Heart right ventricle (tissue), 16 donors: ENCODE measurements around the gene GALNT4. TPM values are rescaled to one million over a fixed set of nuclear protein-coding genes. Genes with fewer than 3 reads are reported as not detected.

Experiments
- ATAC-seq, 8 donors: fragments of 200-7000 bp; cut with Tn5 transposase; one replicate each; pipeline ENCODE4 v1.9.1; 2020; ENCODE audit warnings: mild to moderate bottlenecking in 8 of 8, moderate library complexity in 8 of 8, moderate number of reproducible peaks in 1 of 8
- DNase-seq, 2 donors: peaks; one replicate each; pipeline ENCODE4 v3.0.0-alpha.2; 2020
- H3K27ac ChIP-seq, 10 donors: fragments of 200-600 bp; sonication (generic) in 2 of 10; one replicate each; pipeline versions ENCODE4 v1.5.0 to v1.8.0; 2020 to 2022; ENCODE audit warnings: mild to moderate bottlenecking in 3 of 10
- H3K27me3 ChIP-seq, 7 donors: fragments of 200-600 bp; one replicate each; pipeline ENCODE4 v1.8.0; 2021 to 2022; ENCODE audit warnings: mild to moderate bottlenecking in 2 of 7
- H3K36me3 ChIP-seq, 9 donors: fragments of 200-600 bp; sonication (generic) in 1 of 9; one replicate each; pipeline versions ENCODE4 v1.5.0 to v1.8.0; 2020 to 2022; ENCODE audit warnings: mild to moderate bottlenecking in 2 of 9
- H3K4me1 ChIP-seq, 9 donors: fragments of 200-600 bp; sonication (generic) in 1 of 9; one replicate each; pipeline versions ENCODE4 v1.5.0 to v1.8.0; 2020 to 2022; ENCODE audit warnings: mild to moderate bottlenecking in 4 of 9
- H3K4me3 ChIP-seq, 10 donors: fragments of 200-600 bp; sonication (generic) in 2 of 10; one replicate each; pipeline versions ENCODE4 v1.5.0 to v1.8.0; 2020 to 2022; ENCODE audit warnings: mild to moderate bottlenecking in 7 of 10, moderate library complexity in 2 of 10
- H3K9me3 ChIP-seq, 11 donors: fragments of 200-600 bp in 10 of 11; sonication (generic) in 2 of 11; one replicate each; pipeline versions ENCODE4 v1.5.0 to v1.8.0; 2013 to 2022; ENCODE audit warnings: mild to moderate bottlenecking in 2 of 11, control low read depth in 1 of 11, moderate library complexity in 1 of 11
- CTCF ChIP-seq, 9 donors: fragments of 200-600 bp; sonication (generic) in 2 of 9; IDR thresholded peaks; one replicate each; pipeline versions ENCODE4 v1.5.0 to v1.8.0; 2021 to 2022; ENCODE audit warnings: antibody characterized with exemption in 9 of 9, mild to moderate bottlenecking in 5 of 9, moderate library complexity in 1 of 9
- WGBS, 2 donors: extraction: QIAGEN DNeasy Blood & Tissue Kit; methylation state at CpG; one replicate each; pipeline ENCODE4 v1.1.7; 2013; ENCODE audit warnings: inconsistent platforms in 1 of 2; 5-methylcytosine and 5-hydroxymethylcytosine counted together
- intact Hi-C, 10 donors: fragments of 100-400 bp; cut with DNase I; formaldehyde crosslinking; loops; one replicate each; pipeline versions ENCODE4 v1.11.1 to v1.14.2; 2022
- long read RNA-seq, 3 donors: library from polyadenylated mRNA; unstranded; transcript quantifications; one replicate each; pipeline ENCODE4 v2.0.0, GENCODE V29; 2020 to 2021
- polyA plus RNA-seq, 2 donors: library from polyadenylated mRNA; stranded (reverse); fragments of 200-250 nt; gene quantifications; one replicate each; pipeline ENCODE4 v1.2.3, GENCODE V29; 2013
- total RNA-seq, 10 donors: library from RNA; stranded (reverse); fragmentation: NEBNext Ultra II Directional in 3 of 10; extraction: Animal tissue kit (Norgen Biotek cat#: 25700) in 3 of 10; gene quantifications; one replicate each; pipeline versions ENCODE4 v1.2.1 to v1.2.4, GENCODE V29; 2021 to 2023
- donor health status: Arrhythmogenic right ventricular cardiomyopathy.
- donor health status: ischemic (EF 13 %, LVEDD 7.1; RV severe dilation, severe dysfunction).
- donor health status: healthy with polysubstance abuse.
- donor health status: DM: no; HTN: yes; CAD: no.
- donor health status: DM: no; HTN: no; CAD: no.
- donor health status: ischemic (EF 25% LVEDD 6.9; RV normal size, moderate dysfunction).
- donor health status: ischemic (EF 25% LVEDD 5.7; RV mildly dilated, moderate dysfunction).
- donor health status: healthy.
- donor health status: DM: yes; HTN: yes; CAD: no.
- donor health status: Ischemic cardiomyopathy.
- donor health status: ischemic (EF 35%, LVEDD 5.7; RV mildly dilated, moderate dysfunction).
- donor health status: nonischemic (EF 11% LVEDD 7.7; RV severe dilation, severe dysfunction).
- donor health status: DM: yes; HTN: yes; CAD: no.
- donor health status: PGD.
- donor health status: ischemic (EF 29% LVEDD 5.4; RV normal size, mild dysfunction).
- donor health status: nonischemic (EF 23%, LVEDD 6.1; RV moderate dilation, normal function).

GALNT4 gene
- 1 to 10 TPM; 1.4 to 3.8 (median 2.1) TPM for total RNA-seq
- 1 to 10 TPM; 1.2 to 1.7 TPM for polyA plus RNA-seq
- long read RNA-seq, donor 1, full-length matches to known transcripts, result 12 of 12 reads
- long read RNA-seq, donor 1, partial matches to known transcripts, result 0 of 12 reads
- long read RNA-seq, donor 1, other reads (novel, unspliced or antisense), result 0 of 12 reads
- long read RNA-seq, donor 2, full-length matches to known transcripts, result 8 of 8 reads
- long read RNA-seq, donor 2, partial matches to known transcripts, result 0 of 8 reads
- long read RNA-seq, donor 2, other reads (novel, unspliced or antisense), result 0 of 8 reads
- long read RNA-seq, donor 3, full-length matches to known transcripts, result 19 of 19 reads
- long read RNA-seq, donor 3, partial matches to known transcripts, result 0 of 19 reads
- long read RNA-seq, donor 3, other reads (novel, unspliced or antisense), result 0 of 19 reads

GRCh38 chr12:89524541-89525304 lies at the start of gene GALNT4:
GALNT4 (minus strand) TSS chr12:89524796; CDS start chr12:89524549, 247 bp downstream.
- Histone ChIP-seq H3K9me3 (no peaks in the 10 kb centered on the region), H3K27ac (peak within 1 kb of the TSS; percentile 82 to 95 (median 92)), H3K27me3 (no peaks in the 10 kb centered on the region), H3K4me3 (peak within 1 kb of the TSS; percentile 71 to 97 (median 92)), H3K4me1 (peaks cover 2 to 56% (median 44%) of the 10 kb centered on the region in 9 donors), H3K36me3 (peaks cover 0 to 10% (median 0%) of the 10 kb centered on the region in 9 donors)
- 0 to 1% methylated on average over 43 of the region's 43 CpGs for WGBS, 2 donors
- intact Hi-C loops, result loop anchor here in 9 of 10 donors (1.0 to 10.0 kb wide), 13 partner anchors 50 to 510 kb away; partner anchors contain the start of gene DUSP6 (in 4 of the 9)
- peak; percentile 83 to 90 for DNase-seq
- ATAC-seq, result peak; percentile 92 to 96 (median 94)
- TF ChIP-seq CTCF (IDR thresholded peaks at IDR 0.05), result peak; percentile 54 to 81 (median 69)

GRCh38 chr12:89573051-89573810 lies 48.6 kb upstream of the GALNT4 start:
- WGBS, 2 donors, result 83 to 90% methylated on average over 5 of the region's 5 CpGs

GRCh38 chr12:89571491-89572195 lies 47.0 kb upstream of the GALNT4 start:
- TF ChIP-seq CTCF (IDR thresholded peaks at IDR 0.05), result no peak
- H3K4me3 ChIP-seq, result no peak overlapping the region
- DNase-seq (no peak), ATAC-seq (no peak)
- H3K27me3 ChIP-seq, result no peaks in the 10 kb centered on the region
- no peaks in the 10 kb centered on the region for H3K9me3 ChIP-seq
- H3K27ac ChIP-seq, result no peak overlapping the region
- intact Hi-C loops, result no loop called here
- 91 to 92% methylated on average over 4 of the region's 4 CpGs for WGBS, 2 donors
- H3K4me1 ChIP-seq, result peaks cover 0 to 14% (median 4%) of the 10 kb centered on the region in 9 donors
- H3K36me3 ChIP-seq, result no peaks in the 10 kb centered on the region

More at GRCh38 chr12:89573051-89573810, 48.6 kb upstream of the GALNT4 start:
- no peak for TF ChIP-seq CTCF (IDR thresholded peaks at IDR 0.05)
- peaks cover 0 to 14% (median 4%) of the 10 kb centered on the region in 9 donors for H3K4me1 ChIP-seq
- H3K27me3 ChIP-seq, result no peaks in the 10 kb centered on the region
- no peak overlapping the region for H3K4me3 ChIP-seq
- no peak for ATAC-seq
- intact Hi-C loops, result no loop called here
- H3K36me3 ChIP-seq, result no peaks in the 10 kb centered on the region
- no peaks in the 10 kb centered on the region for H3K9me3 ChIP-seq
- no peak for DNase-seq
- no peak overlapping the region for H3K27ac ChIP-seq
